GM19452 (cell line): ENCODE data around the gene ARHGAP10.
A peak's percentile ranks its signal among the peaks of the same experiment; 100 is the strongest.

Experiments used
- ATAC-seq: cut with Tn5 transposase; IDR thresholded peaks from one replicate; pipeline ENCODE4 v1.9.1; 2021; ENCODE audit not compliant: unreplicated experiment

The ARHGAP10 gene, protein sequence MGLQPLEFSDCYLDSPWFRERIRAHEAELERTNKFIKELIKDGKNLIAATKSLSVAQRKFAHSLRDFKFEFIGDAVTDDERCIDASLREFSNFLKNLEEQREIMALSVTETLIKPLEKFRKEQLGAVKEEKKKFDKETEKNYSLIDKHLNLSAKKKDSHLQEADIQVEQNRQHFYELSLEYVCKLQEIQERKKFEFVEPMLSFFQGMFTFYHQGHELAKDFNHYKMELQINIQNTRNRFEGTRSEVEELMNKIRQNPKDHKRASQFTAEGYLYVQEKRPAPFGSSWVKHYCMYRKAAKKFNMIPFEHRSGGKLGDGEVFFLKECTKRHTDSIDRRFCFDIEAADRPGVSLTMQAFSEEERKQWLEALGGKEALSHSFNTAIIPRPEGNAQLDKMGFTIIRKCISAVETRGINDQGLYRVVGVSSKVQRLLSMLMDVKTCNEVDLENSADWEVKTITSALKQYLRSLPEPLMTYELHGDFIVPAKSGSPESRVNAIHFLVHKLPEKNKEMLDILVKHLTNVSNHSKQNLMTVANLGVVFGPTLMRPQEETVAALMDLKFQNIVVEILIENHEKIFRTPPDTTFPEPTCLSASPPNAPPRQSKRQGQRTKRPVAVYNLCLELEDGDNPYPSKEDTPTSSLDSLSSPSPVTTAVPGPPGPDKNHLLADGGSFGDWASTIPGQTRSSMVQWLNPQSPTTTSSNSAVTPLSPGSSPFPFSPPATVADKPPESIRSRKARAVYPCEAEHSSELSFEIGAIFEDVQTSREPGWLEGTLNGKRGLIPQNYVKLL

DNA sequence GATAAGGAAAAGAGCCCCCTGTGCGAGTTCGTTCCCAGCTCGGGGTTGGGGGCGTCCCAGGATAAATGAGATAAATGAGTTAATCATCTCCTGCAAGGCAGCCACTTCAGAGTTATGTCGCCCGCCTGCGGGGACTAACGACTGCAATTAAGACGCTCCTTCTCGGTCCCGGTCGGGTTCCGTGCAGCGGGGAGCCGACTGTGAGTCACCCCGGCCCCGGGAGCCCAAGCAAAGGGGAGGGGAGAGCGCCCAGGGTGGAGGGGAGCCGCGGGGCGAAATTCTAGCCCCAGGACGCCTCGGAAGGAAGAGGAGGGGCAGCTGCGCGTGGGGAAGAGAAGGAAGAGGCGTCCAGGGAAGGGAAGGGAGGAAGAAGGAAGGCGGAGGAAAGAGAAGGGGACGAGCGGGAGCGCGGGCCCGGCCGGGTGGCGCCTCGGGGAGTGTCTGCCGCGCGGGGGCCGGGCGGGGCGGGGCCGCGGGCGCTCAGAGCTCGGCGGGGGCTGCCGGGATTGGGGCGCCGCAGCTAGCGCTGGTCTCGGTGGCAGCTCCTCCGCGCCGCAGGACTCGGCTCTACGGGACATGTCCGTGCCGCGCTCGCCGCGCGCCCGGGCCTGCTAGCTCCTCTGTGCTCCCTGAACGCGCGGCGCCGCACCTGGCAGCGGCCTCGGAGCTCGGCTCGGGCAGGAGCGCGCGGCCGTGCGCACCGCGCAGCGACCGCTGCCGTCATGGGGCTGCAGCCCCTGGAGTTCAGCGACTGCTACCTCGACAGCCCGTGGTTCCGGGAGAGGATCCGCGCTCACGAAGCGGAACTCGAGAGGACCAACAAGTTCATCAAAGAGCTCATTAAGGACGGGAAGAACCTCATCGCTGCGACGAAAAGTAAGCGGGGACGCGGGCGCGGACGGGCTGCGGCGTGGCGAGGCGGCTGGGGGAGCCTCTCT is at the start of gene ARHGAP10:
Gene ARHGAP10 (plus strand): TSS at position 509 of the 938 bp plus-strand sequence. CDS start 214 bp downstream, at position 723.
- peak; percentile 57 for ATAC-seq

DNA sequence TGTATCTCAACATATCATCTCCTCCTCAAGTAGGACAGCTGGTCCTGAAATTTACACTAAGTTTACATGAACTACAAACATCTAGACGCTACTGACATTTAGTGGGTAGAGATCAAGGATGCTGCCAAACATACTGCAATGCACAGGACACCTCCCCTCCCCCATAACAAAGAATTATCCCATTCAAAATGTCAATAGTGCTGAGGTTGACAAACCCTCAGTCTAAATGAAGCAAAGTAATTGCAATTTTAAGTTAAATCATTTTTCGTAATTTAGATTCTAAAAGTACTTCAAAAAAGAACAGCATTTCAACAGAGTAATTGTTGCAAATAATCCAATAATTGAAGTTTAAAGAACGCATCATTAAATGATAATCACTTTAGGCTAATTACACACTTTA is 49.1 kb upstream of the ARHGAP10 start:
- ATAC-seq, result no peak

DNA sequence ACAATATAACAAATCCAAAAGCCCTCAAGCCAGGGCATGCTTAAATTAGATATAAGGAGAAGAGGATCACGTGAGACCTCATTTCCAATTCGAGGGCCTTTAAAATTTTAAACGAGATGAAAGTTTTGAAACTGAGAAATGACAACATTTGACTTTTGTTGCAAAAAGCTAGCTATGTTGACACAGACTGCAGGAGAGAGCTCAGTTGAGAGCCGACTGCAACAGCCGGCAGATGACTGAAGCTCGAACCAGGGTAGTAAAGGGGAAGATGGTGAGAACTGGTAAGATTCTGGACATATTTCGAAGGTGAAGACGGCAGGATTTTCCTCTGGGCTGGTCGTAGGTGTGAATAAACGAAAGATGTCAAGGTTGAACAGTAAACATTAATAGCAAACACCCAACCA is 48.7 kb upstream of the ARHGAP10 start:
- ATAC-seq, result no peak

DNA sequence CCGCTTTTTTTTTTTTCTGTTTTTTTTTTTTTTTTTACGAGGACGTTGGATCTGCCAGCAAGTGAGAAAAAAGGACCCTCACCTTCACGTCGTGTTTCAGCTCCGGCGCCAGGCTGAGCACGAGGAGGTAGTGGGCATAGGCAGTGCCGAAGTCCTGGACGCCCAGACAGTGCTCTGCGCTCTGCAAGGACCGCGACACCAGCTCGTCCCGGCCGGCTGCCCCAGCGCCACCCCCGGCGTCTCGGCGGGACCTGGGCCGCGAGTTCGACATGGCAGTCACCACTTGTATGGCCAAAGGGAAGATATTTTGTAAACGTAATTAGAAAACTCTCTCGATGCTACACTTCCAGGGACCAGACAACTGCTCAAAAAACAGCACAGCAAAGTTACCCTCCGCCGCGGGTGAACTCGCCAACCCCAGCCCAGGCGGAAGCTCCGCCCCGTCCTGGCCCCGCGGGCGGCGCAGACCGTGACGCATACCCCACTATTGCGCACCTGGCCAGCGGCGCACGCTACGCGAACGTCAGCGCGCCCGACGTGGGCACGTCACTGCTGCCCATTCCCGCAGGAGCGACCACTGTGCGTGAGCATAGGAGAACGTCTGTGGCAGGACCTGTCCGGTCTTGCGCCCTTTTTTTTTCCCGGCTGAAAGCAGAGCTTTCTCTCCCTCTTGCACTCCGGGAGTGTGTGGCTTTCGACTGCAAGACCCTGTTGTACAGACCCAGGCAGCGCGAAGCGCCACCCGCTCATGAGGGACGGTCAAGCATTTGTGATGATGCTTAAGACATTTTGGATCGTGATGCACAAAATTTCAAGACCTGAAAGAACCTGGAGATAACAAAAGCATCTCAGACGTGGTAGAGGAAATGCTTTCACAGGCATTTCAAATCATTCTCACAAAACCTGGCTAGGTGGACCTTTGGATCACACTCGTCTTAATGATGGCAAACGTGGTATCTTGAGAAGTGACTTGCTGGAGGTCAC is 47.9 kb upstream of the ARHGAP10 start, which contains the start of gene PRMT9:
Gene PRMT9 (minus strand): TSS at position 447 of the 984 bp plus-strand sequence. CDS start 176 bp downstream, at position 271.
- ATAC-seq, result peak; percentile 99

DNA sequence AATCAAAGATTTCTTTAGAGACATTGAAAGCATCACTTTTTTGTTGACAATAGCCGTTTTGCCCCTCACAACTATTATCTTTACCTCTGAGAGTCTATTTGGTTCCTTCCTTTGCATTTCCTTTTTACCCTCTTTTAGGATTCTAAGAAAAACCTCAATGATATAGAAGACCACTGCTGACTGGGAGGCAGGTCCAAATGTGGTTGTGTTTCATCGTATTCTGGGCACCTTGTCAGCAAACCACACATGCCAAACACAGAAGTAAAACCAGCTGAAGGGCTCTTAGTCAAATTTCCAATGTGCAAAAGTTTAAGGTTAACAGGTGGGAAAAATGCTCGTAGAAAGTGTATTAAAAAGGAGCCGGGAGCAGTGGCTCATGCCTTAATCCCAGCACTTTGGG is 42.8 kb upstream of the ARHGAP10 start:
- no peak for ATAC-seq

DNA sequence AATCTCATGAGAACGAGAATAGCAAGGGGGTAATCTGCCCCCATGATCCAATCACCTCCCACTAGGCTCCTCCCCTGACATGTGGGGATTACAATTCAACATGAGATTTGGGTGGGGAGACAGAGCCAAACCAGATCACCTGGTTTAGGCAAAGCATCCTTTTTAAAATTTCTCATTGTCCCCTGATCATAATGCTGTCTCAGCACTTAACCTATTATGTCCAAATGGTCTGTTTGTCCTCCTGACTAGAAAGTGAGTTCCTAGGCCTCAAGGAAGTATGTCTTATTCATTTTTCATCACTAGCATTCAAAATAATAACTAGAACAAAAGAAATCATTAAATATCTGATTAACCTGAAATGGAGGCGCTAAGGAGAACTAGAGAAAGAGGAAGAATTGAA is 40.1 kb upstream of the ARHGAP10 start:
- no peak for ATAC-seq

DNA sequence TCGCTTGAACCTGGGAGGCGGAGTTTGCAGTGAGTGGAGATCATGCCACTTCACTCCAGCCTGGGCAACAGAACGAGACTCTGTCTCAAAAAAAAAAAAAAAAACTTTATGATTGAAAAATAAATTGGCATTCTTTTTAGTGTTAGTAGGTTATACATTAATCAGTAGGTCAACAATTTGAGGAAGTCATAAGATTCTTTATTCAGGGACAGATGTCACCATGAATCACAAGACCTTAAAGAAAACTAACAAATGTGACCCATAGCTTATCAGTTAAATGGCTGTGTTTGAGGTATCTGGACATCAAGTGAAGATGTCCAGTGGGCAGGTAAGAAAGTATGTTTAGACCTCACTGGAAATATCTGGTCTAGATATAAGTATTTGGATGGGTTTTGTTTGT is 38.7 kb upstream of the ARHGAP10 start:
- ATAC-seq, result no peak

DNA sequence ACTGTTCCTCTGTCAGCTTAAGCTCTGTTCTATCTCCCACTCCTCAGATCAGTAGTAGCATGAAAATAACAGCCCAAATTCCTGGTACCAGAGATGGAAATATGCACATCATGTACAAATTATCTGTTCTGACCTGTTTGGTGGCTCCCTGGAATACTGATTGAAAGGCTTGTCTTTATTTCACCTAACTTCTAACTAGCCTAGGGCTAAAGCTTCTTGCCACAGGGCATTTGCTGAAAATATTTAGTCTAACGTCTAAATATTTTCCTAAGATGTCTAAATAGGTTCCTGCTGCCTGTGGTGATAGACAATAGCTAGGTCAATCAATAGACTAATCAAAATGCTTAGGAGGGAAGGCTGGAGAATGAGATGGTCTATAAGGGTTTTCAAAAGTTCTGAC is 35.0 kb upstream of the ARHGAP10 start:
- no peak for ATAC-seq

DNA sequence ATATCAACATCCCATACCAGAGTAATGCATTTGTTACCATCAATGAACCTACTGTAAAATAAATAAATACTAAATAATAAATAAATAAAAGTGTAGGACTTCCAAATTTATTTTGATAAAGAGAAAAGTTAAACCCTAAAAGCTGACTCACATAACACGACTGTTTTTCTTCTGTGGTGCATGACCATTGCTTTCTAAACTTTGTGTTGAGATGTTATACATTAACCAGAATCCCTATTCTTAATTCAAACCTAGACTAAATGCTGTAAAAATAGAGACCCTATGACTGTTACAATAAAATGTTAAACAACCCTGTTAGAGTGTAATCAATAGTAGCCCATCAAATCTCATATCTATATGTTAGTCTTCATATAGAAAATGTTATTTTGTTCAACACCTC is 27.0 kb upstream of the ARHGAP10 start:
- no peak for ATAC-seq

DNA sequence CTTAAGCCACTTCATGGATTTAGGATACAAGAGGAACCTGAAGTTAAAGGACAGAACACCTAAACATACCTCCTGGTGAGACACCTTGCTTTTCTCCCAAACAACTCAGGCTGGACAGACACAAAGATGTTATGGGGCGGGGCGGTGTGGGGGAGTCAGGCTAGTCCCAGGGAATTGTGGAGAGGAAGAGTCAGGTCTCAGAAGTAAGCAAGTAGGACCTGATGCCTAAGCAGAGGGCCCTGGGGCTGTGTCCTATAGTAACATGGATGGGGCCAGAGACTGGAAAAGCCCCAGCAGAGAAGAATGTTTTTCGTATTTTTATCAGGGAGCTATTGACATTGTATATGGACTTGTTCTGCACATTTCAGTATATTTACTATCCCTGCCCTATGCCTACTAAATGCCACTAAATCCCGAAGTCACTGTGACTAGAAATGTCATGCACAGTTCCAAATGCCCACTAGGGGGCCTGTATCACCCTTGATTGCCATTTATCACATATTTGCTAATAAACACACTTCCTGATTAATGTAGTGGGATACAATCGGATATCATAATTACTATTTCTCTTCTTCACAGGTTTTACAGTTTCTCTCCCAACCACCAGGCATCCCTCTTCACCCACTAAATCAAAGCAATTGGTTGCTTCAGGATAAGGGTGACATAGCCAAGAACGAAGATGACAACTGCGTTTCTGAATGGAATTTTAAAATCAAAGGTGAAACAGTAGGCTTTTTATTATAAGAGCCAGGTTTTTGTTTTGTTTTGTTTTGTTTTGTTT is 23.8 kb upstream of the ARHGAP10 start:
- no peak for ATAC-seq

DNA sequence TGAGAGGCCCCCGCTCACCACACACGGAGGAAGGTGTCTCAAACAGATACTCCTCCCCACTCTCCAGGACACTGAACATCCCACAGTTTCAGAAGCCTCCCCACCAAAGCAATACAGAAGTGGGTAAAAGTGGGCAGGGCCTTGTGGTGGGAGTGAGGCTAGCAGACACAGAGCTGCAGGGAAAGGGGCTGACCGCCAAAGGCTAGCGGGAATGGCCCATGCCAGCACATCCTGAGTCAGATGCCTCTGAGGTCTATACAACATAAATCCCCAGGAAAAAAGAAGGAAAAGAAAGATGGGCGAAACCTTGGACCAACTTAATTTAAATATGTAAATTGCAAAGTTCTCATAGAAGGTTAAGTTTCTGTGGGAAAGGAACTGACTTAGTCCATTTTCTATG is 21.9 kb upstream of the ARHGAP10 start:
- no peak for ATAC-seq

DNA sequence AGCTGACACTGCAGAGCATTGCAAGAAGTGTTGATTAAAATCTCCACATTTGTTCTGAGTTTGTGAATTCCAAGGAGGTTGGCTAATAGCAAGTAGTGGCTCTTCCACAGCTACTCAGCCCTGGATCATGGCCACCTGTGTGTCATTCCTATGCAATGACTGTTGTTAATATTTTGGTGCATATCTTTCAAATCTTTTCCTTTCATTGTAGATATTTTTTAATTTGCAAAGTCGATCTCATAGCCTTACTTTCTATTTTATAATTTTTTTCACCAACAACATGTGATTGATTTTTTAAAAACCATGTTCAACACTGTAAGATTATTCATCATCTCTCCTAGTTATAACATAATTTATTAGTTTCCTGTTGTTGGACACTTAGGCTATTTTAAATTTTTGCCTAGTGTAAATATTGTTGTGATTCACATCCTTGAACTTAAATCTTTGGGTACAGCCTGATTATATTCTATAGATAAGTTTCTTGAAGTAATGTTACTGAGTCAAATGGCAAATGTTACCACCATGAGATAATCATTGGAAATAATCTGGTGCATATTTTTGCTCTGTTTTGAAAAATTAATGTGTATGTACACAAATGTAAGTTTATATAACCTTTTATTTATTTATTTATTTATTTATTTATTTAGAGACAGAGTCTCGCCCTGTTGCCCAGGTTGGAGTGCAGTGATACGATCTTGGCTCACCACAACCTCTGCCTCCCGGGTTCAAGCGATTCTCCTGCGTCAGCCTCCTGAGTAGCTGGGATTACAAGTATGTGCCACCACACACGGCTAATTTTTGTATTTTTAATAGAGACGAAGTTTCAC is 17.1 kb upstream of the ARHGAP10 start:
- ATAC-seq, result no peak

DNA sequence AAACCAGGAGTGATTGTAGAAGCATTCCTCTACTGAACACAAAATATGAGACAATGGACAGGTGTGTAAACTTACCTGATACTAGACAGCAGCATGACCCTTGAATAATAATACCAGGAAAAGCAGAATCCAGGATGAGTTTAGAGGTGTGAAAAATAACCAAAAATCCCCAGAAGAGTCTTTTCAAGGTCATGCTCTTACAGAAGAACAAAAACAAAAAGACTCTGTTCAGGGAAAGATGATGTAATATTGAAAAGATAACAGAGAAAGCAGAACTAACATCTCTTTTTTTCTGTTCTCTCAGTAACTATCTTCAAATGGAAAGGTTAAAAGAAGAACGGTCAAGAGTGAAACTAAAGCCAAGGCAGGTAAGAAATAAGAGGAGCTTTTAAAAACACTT is 14.0 kb upstream of the ARHGAP10 start:
- peak; percentile 82 for ATAC-seq

DNA sequence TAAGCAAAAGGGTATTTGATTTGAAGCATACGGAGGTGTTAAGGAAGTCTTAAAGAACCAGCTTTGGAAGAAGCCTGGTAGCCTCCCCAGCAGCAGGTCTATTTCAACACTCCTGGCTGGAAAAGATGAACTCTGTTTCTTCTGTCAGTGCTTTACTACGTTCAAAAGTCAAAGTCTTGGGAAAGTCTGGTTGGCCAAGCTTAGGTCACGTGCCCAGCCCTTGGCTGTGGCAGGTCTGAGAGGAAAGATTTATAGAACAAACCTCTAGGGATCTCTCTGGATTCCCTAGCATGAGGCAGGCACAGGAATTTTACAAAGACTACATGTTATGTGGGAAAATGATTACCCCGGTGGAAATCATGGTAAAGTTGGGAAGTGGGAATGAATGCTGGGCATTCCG is 8.6 kb upstream of the ARHGAP10 start:
- no peak for ATAC-seq

DNA sequence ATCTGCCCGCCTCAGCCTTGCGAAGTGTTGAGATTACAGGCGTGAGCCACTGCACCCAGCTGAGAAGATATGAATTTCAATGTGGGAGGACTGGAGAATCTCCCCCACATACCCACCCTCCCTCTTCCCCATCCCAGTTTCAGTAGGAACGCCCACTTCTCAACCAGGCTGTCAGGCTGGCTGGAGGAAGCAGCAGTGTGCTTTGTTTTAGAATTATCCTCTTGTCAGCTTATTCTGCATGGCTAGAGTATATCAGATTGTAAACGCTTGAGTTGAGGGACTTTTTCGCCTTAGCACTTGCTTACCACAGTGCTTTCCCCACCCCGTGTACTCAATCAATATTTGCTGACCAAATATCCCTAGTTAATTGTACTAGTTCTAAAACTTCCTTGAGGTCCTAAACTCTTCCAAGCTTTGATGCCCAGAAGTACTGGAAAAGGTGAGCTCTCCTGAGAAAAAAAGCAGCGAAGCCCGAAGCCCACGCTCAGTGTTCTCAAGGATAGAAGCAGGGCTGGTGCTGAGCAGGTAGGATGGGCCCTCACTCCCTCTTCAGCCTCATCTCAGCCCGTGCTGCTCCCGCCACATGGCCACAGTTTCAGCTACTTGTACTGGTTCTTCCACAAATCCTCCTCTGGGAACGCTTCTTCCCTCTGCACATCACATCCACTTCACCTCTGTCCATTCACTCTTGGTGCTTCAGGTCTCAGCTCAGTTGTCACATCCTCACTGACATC is 7.3 kb upstream of the ARHGAP10 start:
- no peak for ATAC-seq

DNA sequence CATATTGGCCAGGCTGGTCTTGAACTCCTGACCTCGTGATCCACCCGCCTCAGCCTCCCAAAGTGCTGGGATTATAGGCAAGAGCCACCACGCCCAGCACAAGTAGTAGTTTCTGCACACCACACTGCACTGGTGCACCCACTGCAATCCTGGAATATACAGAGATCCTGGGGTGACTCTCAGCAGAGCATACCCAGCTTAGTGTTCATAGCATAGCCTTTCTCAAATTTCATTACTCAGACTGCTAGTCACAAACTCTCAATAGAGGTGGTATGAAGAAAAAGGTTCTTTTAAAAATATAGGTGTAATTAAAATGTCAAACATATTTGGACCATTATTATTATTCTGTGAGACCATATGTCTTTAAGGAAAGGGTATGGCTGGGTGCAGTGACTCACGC is 6.2 kb upstream of the ARHGAP10 start:
- ATAC-seq, result no peak

DNA sequence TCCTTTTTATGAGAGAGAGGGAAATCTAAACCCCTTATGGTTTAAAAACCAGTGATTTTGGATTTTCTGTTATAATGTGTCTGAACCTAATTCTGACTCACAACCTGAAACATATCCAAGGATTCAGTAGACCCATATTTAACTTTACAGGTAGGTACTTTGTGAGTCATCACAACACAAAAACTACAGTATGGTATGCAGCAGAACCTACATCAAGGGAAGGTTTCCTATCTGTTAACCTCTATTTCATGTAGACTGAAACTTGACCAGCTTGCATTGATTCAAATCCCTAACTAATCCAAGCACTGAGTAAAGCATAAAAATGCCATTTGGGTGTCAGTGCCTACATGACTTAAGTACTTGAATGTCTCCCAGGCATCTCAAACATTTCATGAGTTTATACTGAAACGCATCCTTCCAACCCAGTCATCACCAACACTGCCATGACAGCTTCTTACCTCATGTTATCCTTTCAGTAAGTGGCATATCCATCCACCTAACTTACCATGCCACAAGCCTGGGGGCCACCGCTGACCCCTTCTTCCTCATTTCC is 4.3 kb upstream of the ARHGAP10 start:
- ATAC-seq, result no peak
